Raji (cell line): ENCODE measurements around the gene DEPDC1B.

ENCODE experiments used
- POLR2A ChIP-seq: IDR thresholded peaks from 2 replicates; pipeline ENCODE4 v1.6.1; 2011; ENCODE audit warnings: low read depth, low read length, control low read depth; ENCODE audit not compliant: insufficient read depth

DEPDC1B gene

DNA sequence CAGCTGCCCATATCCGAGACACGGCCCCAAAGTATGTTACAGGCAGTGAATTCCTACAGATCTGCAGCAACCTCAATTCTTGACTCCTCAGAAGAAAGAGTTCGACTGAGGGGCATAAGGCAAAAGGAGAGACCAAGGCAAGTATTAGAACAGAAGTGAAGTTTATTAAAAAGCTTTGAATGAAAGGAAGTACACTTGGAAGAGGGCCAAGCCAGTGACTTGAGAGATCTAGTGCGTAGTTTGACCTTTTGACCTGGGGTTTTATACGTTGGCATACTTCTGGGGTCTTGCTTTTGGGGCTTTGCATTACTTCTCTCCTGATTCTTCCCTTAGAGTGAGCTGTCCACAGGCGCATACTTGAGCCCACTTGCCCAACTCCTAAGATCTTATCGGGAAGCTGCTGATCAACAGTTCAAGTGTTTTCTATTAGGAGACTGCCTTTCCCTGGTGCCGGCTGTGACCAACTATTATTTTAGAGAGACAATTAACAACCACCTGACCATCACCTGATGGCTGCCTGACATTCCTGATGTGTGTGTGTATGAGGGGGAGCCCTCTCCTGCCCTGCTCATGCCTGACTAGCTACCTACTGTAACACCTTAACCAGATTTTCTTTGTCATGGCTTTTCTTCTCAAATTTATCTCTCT lies 1.5 kb upstream of the DEPDC1B start:
- no peak for TF ChIP-seq POLR2A

DNA sequence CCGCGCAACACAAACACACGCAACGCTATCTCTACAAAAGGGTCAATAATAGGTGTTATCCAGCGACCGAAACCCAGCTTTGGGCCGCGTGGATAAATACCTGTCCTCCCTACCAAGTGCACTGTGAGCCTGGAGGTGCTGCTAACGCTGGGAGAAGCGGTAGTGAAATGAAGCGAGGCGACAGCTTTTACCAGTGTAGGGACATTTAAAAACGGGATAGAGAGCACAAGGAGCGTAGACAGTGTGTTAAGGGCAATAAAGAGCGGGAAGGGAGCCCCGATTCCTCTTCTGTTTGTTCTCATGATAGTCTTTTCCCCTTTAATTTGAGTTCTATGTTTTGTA lies 421 bp upstream of the DEPDC1B start:
- no peak for TF ChIP-seq POLR2A

DNA sequence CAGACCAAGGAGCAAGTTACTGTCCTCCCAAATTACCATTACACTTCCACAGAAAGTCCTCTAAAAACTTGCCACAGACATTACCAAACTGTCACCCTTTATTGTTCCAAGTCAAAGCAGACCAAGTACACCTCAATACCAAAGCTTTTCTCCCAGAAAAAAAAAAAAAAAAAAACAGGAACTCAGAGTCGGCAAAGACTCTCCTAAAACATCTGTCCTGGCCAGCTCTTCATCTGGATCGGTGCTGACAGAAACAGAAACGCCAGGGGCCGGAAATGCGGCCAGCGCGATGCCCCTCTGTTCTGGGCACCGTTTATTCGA lies 718 bp downstream of the DEPDC1B start:
- no peak for TF ChIP-seq POLR2A

DNA sequence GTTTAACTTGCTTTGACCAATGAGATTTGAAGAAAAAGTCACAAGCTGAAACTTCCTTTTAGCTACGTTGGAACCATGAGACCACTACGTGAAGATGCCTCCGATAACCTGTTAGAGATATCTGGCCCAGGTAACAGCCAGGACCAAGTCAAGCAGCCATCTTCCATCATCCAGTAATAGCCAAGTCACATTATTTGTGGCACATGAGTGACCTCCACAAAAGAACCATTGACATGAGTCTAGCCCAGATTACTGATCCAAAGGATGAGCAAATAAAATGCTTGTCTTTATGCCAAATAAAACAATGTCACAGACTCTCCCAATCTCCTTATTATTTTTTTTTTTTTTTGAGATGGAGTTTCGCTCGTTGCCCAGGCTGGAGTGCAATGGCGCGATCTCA lies 1.6 kb downstream of the DEPDC1B start:
- TF ChIP-seq POLR2A: no peak

DNA sequence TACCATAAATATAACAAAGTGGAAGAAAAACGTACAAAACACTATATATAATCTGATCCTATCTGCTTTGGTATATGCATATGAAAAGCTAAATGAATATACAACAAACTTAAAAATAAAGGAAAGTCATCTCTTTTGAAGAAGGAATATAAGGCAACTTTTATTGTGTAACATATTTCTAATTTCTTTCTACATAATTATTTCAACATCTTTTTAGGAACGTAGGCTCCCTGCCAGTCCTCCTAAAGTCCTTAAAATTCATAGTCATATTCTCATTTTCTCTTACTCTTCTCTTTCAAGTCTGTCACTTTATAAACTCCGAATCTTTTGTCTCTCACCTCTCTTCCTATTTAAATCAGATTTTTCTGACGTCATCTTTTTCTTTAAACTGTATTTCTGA lies 9.6 kb downstream of the DEPDC1B start:
- no peak for TF ChIP-seq POLR2A

DNA sequence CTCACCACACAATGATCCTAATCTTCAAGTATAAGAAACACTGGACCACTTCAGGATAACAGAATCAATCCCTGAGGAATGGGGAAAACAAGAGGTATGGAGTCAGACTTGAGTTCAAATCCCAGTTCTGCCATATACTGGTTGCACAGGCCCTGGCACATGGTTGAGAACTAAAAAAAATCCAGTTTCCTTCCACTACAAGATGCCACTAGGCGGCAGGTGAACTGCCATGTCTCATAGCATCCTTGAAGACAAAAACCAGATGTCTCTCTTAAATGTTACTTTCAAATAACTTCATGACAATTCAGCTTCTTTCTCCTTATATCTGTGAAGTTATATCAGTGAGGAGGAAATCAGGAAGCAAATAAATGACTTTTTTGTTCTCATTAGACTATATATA lies 11.0 kb downstream of the DEPDC1B start:
- TF ChIP-seq POLR2A: no peak

DNA sequence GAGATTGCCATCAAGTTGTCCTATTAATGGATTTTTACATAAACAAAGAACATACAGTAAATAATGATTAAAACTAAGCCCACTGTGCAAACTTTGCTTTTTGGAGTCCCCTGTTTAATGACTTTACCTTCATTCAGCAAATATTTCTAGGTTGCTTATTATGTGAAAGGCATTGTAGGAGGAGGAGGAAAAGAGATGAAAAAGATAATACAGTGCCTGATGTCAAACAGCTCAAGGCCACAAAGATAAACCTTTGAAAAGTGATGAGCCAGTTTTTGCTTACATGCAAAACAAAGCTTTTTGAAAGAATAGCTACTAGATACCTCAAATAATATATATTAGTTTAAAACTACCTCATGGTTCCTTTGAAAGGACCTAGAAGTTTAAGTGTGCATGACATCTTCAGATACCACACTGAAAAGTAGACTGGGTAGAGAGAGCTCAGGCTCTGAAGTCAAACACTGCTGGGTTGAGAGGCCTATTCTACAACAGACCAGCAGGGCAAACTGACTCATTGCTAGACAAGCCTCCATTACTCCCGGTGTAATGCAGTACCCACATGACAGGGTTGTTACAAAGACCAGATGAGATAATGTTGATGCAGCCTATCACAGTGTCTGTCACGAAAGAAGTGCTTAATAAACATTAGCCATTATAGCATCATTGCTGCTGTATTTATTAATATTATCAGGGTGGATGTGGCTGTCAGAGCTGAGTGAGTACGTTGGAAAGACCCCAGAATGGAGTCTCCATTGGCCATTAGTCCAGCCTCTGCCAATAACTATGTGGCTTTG lies 11.8 kb downstream of the DEPDC1B start:
- TF ChIP-seq POLR2A: no peak

DNA sequence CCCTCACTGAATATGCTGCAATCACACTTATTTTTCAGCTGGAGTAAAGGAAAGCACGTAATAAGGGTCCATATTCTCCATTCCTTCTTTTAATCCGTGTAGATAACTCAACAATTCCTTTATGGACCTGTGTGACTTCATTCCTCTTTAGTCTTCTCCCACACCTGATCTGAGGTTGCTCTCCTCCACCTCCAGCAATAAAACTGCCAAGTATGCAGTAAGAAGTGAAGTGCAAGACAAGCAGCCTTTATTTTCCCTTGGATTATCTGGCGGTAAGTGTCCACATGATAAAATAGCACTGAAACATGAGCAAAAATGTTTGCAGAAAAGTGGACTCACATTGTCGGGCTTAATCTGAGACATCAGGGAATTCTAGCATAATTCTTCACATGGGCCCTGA lies 13.8 kb downstream of the DEPDC1B start:
- no peak for TF ChIP-seq POLR2A

DNA sequence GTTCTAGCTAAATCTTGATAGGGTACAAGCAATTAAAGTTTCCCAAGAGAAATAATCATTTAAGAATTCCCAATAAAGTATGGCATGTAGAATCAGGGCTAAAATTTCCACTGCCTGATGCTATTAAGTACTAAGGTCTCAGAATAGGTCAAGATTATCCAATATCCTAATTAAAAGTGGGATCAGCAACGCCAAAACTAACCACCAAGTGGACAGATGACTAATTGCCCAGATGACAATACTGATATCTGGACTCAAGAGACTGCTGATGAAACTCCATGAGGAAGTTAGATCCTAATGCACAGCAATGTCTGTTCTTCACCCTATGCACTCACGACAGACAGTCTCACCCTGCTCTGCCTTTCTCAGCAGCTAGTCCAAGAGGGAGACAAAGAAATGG lies 14.3 kb downstream of the DEPDC1B start:
- TF ChIP-seq POLR2A: no peak

DNA sequence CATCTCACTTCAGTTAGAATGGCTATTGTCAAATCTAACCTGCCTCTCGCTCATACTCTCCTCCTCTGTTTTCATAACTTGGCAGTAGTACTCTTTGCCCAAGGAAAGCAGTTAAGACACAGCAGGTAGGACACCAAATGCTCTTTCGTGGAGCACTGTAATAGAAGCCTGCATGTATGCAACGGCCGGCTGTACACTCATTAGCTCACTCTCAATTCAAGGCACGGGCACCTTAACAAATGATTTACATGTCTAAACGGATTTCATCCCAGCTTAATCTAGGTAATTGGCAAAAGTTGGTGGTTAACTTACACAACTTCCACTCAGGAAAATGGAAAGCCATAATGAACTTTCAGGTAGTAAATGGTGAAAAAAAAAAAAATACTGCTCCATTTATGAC lies 14.9 kb downstream of the DEPDC1B start:
- TF ChIP-seq POLR2A: no peak

DNA sequence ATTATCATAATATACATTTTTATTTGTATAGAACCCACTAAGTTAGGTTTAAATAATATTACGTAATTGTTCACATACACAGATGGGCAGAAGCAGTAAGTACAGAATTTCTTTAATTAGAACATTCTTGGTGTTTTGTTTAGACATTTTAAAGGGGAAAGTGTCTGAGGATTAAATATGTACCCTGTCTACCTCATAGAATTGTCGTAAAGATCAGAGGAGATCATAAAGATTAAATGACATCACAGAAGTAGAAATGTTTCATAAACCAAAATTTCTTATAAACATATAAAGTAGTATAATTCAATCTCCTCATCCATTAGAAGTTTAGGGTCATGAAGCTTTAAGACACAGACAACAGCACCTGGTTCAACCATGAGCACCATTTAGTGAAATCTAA lies 20.1 kb downstream of the DEPDC1B start:
- no peak for TF ChIP-seq POLR2A

DNA sequence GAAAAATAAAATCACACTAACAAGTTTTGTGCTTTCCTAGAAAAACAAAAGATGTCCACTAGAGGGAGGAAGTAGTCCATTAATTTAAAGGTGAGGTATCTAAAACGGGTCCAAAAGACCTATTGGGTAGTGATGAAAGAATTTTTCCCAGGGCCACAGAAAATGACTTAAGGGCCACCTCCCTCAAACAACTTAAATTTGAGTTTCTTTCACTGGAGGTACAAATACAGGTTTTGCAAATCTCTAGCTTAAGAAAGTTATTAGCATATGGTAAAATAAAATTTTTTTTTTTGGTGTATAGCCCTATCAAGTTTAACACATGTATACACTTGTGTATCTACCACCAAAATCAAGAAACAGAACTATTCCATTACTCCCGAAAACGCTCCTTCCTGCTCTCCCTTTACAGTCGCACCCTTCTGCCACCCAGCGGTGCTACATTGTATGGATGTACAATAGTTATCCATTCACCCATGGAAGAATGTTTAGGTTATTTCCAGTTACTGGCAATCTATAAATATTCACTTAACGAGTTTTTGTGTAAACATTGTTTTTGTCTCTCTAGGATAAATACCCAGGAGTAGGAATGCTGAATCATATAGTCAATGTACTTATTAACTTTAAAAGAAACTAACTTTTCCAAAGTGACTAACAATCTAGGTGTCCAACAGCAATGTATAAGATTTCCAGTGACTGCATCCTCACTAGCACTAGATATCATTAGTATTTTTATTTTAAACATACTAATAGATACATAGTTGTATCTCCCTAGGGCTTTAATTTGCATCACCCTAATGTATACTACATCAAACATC lies 21.9 kb downstream of the DEPDC1B start:
- TF ChIP-seq POLR2A: no peak

DNA sequence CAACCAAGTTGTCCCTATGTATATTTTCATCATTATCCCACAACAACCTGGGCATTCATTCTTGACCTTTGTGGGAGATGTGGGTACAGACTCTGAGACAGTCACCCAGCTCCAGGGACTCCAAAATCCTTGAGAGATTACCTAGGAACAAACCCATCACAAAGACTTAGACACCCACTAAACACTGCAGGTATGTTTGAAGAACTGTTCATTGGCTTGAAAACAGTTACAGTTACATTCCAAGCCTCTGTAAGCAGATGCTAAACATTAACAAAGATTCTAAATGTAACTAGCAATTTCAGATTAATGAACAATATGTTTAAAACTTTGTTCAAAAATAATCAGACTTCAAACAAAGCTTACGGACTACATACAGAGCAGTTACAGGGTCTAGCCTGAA lies 24.7 kb downstream of the DEPDC1B start:
- no peak for TF ChIP-seq POLR2A

DNA sequence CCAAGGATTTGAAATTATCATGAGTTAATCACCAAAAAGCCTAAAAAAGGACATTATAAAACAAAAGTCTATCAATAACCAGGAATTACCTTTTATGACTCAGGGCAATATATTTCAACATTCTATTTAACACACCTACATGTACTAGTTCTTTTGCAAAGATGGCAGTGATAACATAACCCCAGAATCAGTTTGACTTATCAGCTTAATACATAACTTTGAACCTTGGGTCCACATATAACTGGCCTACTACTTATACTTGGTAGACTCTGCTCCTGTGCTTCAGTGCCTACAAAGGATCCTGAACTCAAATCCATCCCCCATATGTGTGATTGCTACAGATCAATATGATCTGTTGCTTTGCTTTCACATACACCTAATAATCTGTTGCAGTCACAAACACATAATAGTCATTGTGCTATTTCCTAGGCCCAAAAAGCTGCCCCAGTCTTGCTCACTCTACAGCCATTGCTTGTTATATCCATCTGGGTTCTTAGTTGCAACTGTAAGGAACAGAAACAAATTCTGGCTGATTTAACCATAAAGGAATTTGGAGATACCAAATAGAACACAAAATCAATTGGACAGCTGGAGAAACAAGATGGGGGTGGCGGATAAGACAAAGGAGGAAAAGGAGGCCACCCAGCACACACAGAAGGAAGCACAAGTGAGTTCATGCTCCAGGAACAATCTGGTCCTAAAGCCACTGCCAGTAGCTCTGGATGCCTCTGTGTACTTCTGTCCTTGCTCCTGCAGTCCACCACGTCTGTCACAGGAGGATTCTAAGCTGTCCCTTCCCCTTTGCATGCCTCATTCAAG lies 25.5 kb downstream of the DEPDC1B start:
- no peak for TF ChIP-seq POLR2A

DNA sequence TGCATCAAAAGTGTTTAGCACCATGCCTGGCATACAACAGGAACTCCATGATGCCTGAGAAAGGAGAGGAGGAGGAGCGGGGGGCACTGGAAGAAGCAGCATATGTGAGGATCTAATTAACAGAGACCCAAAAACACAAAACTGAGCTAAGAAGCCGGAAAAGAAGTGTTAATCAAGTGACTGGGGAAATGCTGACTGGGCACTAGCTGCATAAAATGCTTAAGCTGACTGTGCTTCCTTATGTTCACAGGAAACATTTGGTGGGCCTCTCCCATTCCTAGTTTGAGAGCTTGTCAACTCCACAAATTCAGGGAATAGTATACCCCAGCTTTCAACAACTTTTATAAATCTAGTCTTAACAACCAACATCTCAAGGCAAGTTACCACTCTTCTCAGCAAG lies 26.6 kb downstream of the DEPDC1B start:
- no peak for TF ChIP-seq POLR2A
